Measurements from ENCODE around the gene PLEKHA5. TPM values are rescaled to one million over a fixed set of nuclear protein-coding genes. Genes with fewer than 3 reads are reported as not detected.

The PLEKHA5 gene
- total RNA-seq, 1 donor from 2014 or later = 68.6 TPM

DNA sequence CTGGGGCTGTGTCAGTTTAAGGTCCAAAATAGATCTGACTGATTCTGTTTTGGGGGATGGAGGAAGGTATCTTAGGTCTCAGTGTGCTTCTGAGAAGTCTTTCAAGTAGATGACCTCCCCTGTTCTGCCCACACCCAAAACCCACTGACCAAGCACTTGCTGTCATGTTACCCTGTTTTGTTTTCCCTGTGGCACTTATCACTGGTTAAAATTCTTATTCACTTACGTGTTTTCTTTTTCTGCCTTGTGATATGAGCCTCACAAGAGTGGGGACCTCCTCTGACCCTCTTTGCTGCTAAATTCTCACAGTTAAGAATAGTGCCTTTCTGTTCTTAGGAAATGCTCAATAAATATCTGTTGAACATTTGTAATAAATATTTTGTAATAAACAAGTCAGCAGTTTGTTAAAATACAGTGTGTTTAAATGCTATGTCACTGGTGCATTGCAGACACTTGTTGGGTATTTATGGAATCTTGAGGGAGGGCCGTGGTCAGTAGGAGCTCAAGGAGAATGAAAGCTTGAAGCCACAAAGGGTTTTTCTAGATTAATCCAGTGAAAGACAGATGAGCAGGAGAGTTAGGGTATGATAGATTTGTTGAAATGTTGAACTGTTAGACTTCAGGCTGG lies 20.9 kb downstream of the PLEKHA5 start:
- no peak for DNase-seq (ENCODE audit: extremely low spot score, unreplicated experiment)
- peaks cover 7% of the 10 kb centered on the region for H3K4me1 Mint-ChIP-seq (ENCODE audit: unreplicated experiment)
- H3K27me3 Mint-ChIP-seq = no peaks in the 10 kb centered on the region
- no peak overlapping the region for H3K4me3 Mint-ChIP-seq
- H3K9me3 Mint-ChIP-seq = peaks cover 5% of the 10 kb centered on the region
- H3K27ac Mint-ChIP-seq = no peak overlapping the region
- no peak for TF ChIP-seq CTCF (conservative IDR thresholded peaks at IDR 0.05)
- peaks cover 56% of the 10 kb centered on the region for H3K36me3 Mint-ChIP-seq

DNA sequence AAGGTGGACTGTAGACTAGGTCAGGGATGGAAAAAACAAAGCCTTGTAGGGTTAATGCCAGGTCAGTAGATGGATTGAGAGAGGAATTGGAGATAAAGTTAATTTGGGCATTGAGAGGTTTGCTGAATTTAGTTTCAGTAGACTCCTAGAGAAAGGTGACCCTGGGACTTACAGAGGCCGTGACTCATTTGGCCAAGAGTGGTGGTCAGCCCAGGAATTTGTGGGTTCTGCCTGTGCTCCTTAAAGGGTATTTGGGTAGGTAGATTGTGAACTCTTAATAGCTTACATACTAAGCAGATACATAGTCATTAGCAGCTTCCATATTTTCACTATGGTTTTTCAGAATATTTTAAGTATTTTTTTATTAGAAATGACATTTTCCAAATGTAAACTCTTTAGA lies 21.8 kb downstream of the PLEKHA5 start:
- Mint-ChIP-seq H3K27ac (no peak overlapping the region), H3K4me3 (no peak overlapping the region), H3K9me3 (peaks cover 5% of the 10 kb centered on the region), H3K4me1 (ENCODE audit: unreplicated experiment) (peaks cover 12% of the 10 kb centered on the region), H3K27me3 (no peaks in the 10 kb centered on the region), H3K36me3 (peaks cover 61% of the 10 kb centered on the region)
- TF ChIP-seq CTCF (conservative IDR thresholded peaks at IDR 0.05) = no peak
- DNase-seq (ENCODE audit: extremely low spot score, unreplicated experiment) = no peak

GRCh38 chr12:19153396-19153795 lies 23.9 kb downstream of the PLEKHA5 start:
- DNase-seq (ENCODE audit: extremely low spot score, unreplicated experiment) = no peak
- Mint-ChIP-seq H3K4me3 (no peak overlapping the region), H3K4me1 (ENCODE audit: unreplicated experiment) (peaks cover 12% of the 10 kb centered on the region), H3K27ac (no peak overlapping the region), H3K27me3 (no peaks in the 10 kb centered on the region), H3K36me3 (peaks cover 57% of the 10 kb centered on the region), H3K9me3 (peaks cover 5% of the 10 kb centered on the region)
- no peak for TF ChIP-seq CTCF (conservative IDR thresholded peaks at IDR 0.05)

- H3K4me3 Mint-ChIP-seq = no peak overlapping the region
- no peak overlapping the region for H3K27ac Mint-ChIP-seq
- no peaks in the 10 kb centered on the region for H3K27me3 Mint-ChIP-seq
- H3K9me3 Mint-ChIP-seq = peaks cover 5% of the 10 kb centered on the region
- H3K4me1 Mint-ChIP-seq (ENCODE audit: unreplicated experiment) = peaks cover 12% of the 10 kb centered on the region
- no peak for DNase-seq (ENCODE audit: extremely low spot score, unreplicated experiment)
- H3K36me3 Mint-ChIP-seq = peaks cover 49% of the 10 kb centered on the region
- no peak for TF ChIP-seq CTCF (conservative IDR thresholded peaks at IDR 0.05)
Observed at GRCh38 chr12:19154686-19155085, 25.2 kb downstream of the PLEKHA5 start.

DNA sequence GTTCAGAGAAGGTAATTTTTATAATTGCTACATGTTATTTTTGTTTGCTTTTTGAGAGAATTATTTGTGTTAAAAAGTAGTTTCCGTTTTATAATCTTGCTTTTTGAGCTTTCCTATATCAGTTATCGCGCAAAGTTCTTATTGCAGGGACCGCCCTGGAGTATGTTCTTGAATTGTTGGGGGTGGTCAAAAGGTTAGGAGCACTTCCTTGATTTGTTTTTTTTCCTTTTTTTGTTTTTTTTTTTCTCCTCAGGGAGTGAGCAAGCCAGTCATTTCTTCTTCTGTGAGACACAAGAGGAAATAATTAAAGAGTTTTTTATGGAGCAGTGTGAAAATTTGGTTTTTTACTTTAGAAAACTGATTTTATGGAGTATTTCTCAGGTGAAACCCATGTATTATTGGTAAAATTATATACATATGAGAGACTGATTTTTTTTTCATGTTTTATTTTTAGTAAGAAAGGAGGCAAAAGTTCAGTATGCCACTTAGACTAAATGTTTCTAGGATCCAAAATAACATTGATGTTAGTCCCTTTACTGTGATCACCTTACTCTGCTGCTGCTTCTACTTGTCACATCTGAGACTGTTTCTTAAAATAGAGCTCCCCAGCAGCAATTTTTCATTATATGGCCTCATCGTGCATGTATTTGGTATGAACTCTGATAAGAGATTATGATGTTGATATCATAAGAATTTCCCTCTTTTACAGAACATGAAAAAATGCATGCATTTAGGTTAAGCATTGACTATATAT lies 26.6 kb downstream of the PLEKHA5 start:
- peaks cover 35% of the 10 kb centered on the region for H3K36me3 Mint-ChIP-seq
- DNase-seq (ENCODE audit: extremely low spot score, unreplicated experiment) = no peak

More for the DNA sequence above, 26.6 kb downstream of the PLEKHA5 start:
- Mint-ChIP-seq H3K9me3 (peaks cover 2% of the 10 kb centered on the region), H3K4me1 (ENCODE audit: unreplicated experiment) (peaks cover 12% of the 10 kb centered on the region), H3K4me3 (no peak overlapping the region), H3K27ac (peak overlapping the region; percentile 20), H3K27me3 (no peaks in the 10 kb centered on the region)
- no peak for TF ChIP-seq CTCF (conservative IDR thresholded peaks at IDR 0.05)

Data from type B pancreatic cell (in vitro differentiated cells).